CD14-positive monocyte (primary cell): ENCODE measurements around the gene PLXND1. TPM values are rescaled to one million over a fixed set of nuclear protein-coding genes. Genes with fewer than 3 reads are reported as not detected.

Source experiments
- DNase-seq, 3 donors: peaks; one replicate each; pipeline ENCODE4 v3.0.0-alpha.2; 2011 to 2022
- H2AFZ ChIP-seq: 2 replicates; pipeline ENCODE4 v1.6.0; 2012; ENCODE audit warnings: mild to moderate bottlenecking, low read depth, low read length, inconsistent platforms; ENCODE audit not compliant: insufficient read depth, poor library complexity, severe bottlenecking
- H3K27ac ChIP-seq, 2 donors: 1 replicate in 1 of 2; 2 replicates in 1 of 2; pipeline ENCODE4 v1.5.1; 2012 to 2013; ENCODE audit warnings: low read length in 2 of 2, control low read depth in 1 of 2, inconsistent platforms in 1 of 2, low read depth in 1 of 2, mild to moderate bottlenecking in 1 of 2
- H3K27me3 ChIP-seq, 2 donors: one replicate each; pipeline versions ENCODE4 v1.6.0 to v1.6.1; 2011 to 2013; ENCODE audit warnings: low read length in 2 of 2; ENCODE audit not compliant: control insufficient read depth in 2 of 2, insufficient read depth in 2 of 2
- H3K36me3 ChIP-seq, 2 donors: replicated peaks in 1 of 2; 1 replicate in 1 of 2; 2 replicates in 1 of 2; pipeline versions ENCODE4 v1.5.1 to v1.6.1; 2012 to 2013; ENCODE audit warnings: low read length in 2 of 2, control low read depth in 1 of 2, inconsistent platforms in 1 of 2, mild to moderate bottlenecking in 1 of 2; ENCODE audit not compliant: insufficient read depth in 2 of 2, control insufficient read depth in 1 of 2
- H3K4me1 ChIP-seq, 2 donors: 1 replicate in 1 of 2; 2 replicates in 1 of 2; pipeline versions ENCODE4 v1.5.1 to v1.6.1; 2012 to 2013; ENCODE audit warnings: low read length in 2 of 2, control low read depth in 1 of 2, inconsistent platforms in 1 of 2, mild to moderate bottlenecking in 1 of 2, moderate library complexity in 1 of 2; ENCODE audit not compliant: insufficient read depth in 2 of 2, control insufficient read depth in 1 of 2
- H3K4me2 ChIP-seq: replicated peaks from 2 replicates; pipeline ENCODE3; 2012; ENCODE audit warnings: low read length, moderate library complexity, mild to moderate bottlenecking; ENCODE audit not compliant: poor library complexity, severe bottlenecking; ENCODE audit errors: extremely low read depth
- H3K4me3 ChIP-seq, 3 experiments: fragments of 200-600 bp in 1 of 3; sonication (generic) in 1 of 3; replicated peaks in 1 of 3; 1 replicate in 2 of 3; 2 replicates in 1 of 3; pipeline ENCODE4 v1.5.1; 2011 to 2013; ENCODE audit warnings: low read length in 3 of 3, mild to moderate bottlenecking in 3 of 3, control low read depth in 2 of 3, low read depth in 2 of 3, inconsistent platforms in 1 of 3, moderate library complexity in 1 of 3
- H3K79me2 ChIP-seq: 2 replicates; pipeline ENCODE4 v1.6.0; 2012; ENCODE audit warnings: mild to moderate bottlenecking, control low read depth, inconsistent platforms, low read length, moderate library complexity; ENCODE audit not compliant: insufficient read depth
- H3K9ac ChIP-seq: 2 replicates; pipeline ENCODE4 v1.6.0; 2017; ENCODE audit warnings: low read length, mild to moderate bottlenecking; ENCODE audit not compliant: insufficient read depth, poor library complexity, severe bottlenecking
- H3K9me3 ChIP-seq, 2 donors: replicated peaks in 1 of 2; 1 replicate in 1 of 2; 2 replicates in 1 of 2; pipeline versions ENCODE4 v1.5.1 to v1.6.1; 2012 to 2013; ENCODE audit warnings: low read length in 2 of 2, control low read depth in 1 of 2; ENCODE audit not compliant: control insufficient read depth in 1 of 2, insufficient read depth in 1 of 2
- H4K20me1 ChIP-seq: 2 replicates; pipeline ENCODE4 v1.6.0; 2012; ENCODE audit warnings: mild to moderate bottlenecking, low read length, control low read depth, moderate library complexity; ENCODE audit not compliant: insufficient read depth
- H3K27ac Mint-ChIP-seq, 7 donors: one replicate each; pipeline ENCODE4 v1.8.0; 2020; ENCODE audit warnings: mild to moderate bottlenecking in 7 of 7, mixed read lengths in 7 of 7, moderate library complexity in 6 of 7, inconsistent platforms in 2 of 7
- H3K27me3 Mint-ChIP-seq, 3 donors: one replicate each; pipeline ENCODE4 v1.8.0; 2021 to 2022; ENCODE audit warnings: low read depth in 3 of 3, mild to moderate bottlenecking in 3 of 3, mixed read lengths in 3 of 3, moderate library complexity in 3 of 3, inconsistent platforms in 1 of 3
- H3K36me3 Mint-ChIP-seq, 2 donors: one replicate each; pipeline ENCODE4 v1.8.0; 2020; ENCODE audit warnings: mixed read lengths in 2 of 2, inconsistent platforms in 1 of 2, mild to moderate bottlenecking in 1 of 2
- H3K4me1 Mint-ChIP-seq: one replicate; pipeline ENCODE4 v1.8.0; 2020; ENCODE audit warnings: mild to moderate bottlenecking, mixed read lengths
- H3K4me3 Mint-ChIP-seq, 2 donors: one replicate each; pipeline ENCODE4 v1.8.0; 2020; ENCODE audit warnings: mild to moderate bottlenecking in 2 of 2, mixed read lengths in 2 of 2, moderate library complexity in 1 of 2
- H3K9me3 Mint-ChIP-seq, 7 donors: one replicate each; pipeline ENCODE4 v1.8.0; 2020 to 2022; ENCODE audit warnings: mixed read lengths in 7 of 7, mild to moderate bottlenecking in 6 of 7, moderate library complexity in 6 of 7, inconsistent platforms in 2 of 7
- CTCF ChIP-seq: fragments of 200-600 bp; IDR thresholded peaks from one replicate; pipeline ENCODE4 v1.8.0; 2022; ENCODE audit warnings: antibody characterized with exemption, mild to moderate bottlenecking
- WGBS: methylation state at CpG from one replicate; pipeline ENCODE4 v1.1.5; 2013; ENCODE audit warnings: missing lambda C conversion rate; ENCODE audit not compliant: insufficient coverage; 5-methylcytosine and 5-hydroxymethylcytosine counted together
- intact Hi-C, 2 donors: fragments of 100-400 bp; cut with micrococcal nuclease; formaldehyde crosslinking; loops; one replicate each; pipeline versions ENCODE4 v1.15.0 to v1.15.1; 2023
- polyA plus RNA-seq, 3 donors: library from polyadenylated mRNA; depleted of rRNA in 1 of 3; unstranded in 2 of 3; stranded (reverse) in 1 of 3; fragments of 300-500 nt in 2 of 3; fragments of >200 nt in 1 of 3; fragmentation: Illumina TruSeq in 2 of 3; gene quantifications; 1 replicate in 2 of 3; 2 replicates in 1 of 3; pipeline ENCODE4 v1.2.3, GENCODE V29; 2012 to 2021

The PLXND1 gene
- polyA plus RNA-seq, 3 donors, result 7.1 to 170 (median 9.9) TPM

GRCh38 chr3:129608936-129609590 lies 2.6 kb upstream of the PLXND1 start:
- TF ChIP-seq CTCF, result no peak
- H3K4me2 ChIP-seq, result no peak overlapping the region
- H3K4me1 ChIP-seq, result peaks cover 48 to 66% of the 10 kb centered on the region in 2 donors
- DNase-seq, result no peak
- Mint-ChIP-seq H3K27me3 (peaks cover 14 to 28% (median 14%) of the 10 kb centered on the region in 3 donors), H3K4me1 (peaks cover 44% of the 10 kb centered on the region), H3K36me3 (peaks cover 0 to 2% of the 10 kb centered on the region in 2 donors), H3K9me3 (peaks cover 0 to 2% (median 0%) of the 10 kb centered on the region in 7 donors), H3K4me3 (peak overlapping the region in 1 of 2 donors; percentile 67), H3K27ac (peak overlapping the region in 1 of 7 donors; percentile 69)
- H3K79me2 ChIP-seq, result peaks cover 19% of the 10 kb centered on the region
- H3K27me3 ChIP-seq, result peaks cover 0 to 9% of the 10 kb centered on the region in 2 donors
- no CpG with 5 or more reads among the region's 4 CpGs for WGBS
- H3K4me3 ChIP-seq, result peak overlapping the region in 1 of 3 experiments; percentile 3
- H2AFZ ChIP-seq, result no peak overlapping the region
- intact Hi-C loops, result loop anchor here in 1 of 2 donors (5.0 kb wide), 1 partner anchor 82 kb away; the partner anchor contains the start of gene RHO
- no peaks in the 10 kb centered on the region for H3K9me3 ChIP-seq
- no peak overlapping the region for H3K27ac ChIP-seq
- H3K36me3 ChIP-seq, result no peaks in the 10 kb centered on the region
- no peak overlapping the region for H3K9ac ChIP-seq
- peaks cover 15% of the 10 kb centered on the region for H4K20me1 ChIP-seq

GRCh38 chr3:129608087-129608935 lies 1.8 kb upstream of the PLXND1 start:
- H3K4me2 ChIP-seq, result peak overlapping the region; percentile 86
- H3K4me1 Mint-ChIP-seq, result peaks cover 51% of the 10 kb centered on the region

More at GRCh38 chr3:129608087-129608935, 1.8 kb upstream of the PLXND1 start:
- no peak for TF ChIP-seq CTCF
- peak overlapping the region in 2 of 7 donors; percentile 55 to 69 for H3K27ac Mint-ChIP-seq
- Histone ChIP-seq H3K9me3 (no peaks in the 10 kb centered on the region), H3K36me3 (no peaks in the 10 kb centered on the region), H4K20me1 (peaks cover 23% of the 10 kb centered on the region), H3K4me1 (peaks cover 53 to 70% of the 10 kb centered on the region in 2 donors), H2AFZ (no peak overlapping the region), H3K27ac (no peak overlapping the region), H3K27me3 (peaks cover 0 to 9% of the 10 kb centered on the region in 2 donors), H3K79me2 (peaks cover 27% of the 10 kb centered on the region), H3K9ac (no peak overlapping the region), H3K4me3 (peak overlapping the region in 1 of 3 experiments; percentile 3)
- intact Hi-C loops, result loop anchor here in 1 of 2 donors (5.0 kb wide), 1 partner anchor 81 kb away; the partner anchor contains the start of gene RHO
- 26% methylated on average over 10 of the region's 17 CpGs for WGBS
- H3K9me3 Mint-ChIP-seq, result peaks cover 0 to 2% (median 0%) of the 10 kb centered on the region in 7 donors
- peaks cover 14 to 28% (median 14%) of the 10 kb centered on the region in 3 donors for H3K27me3 Mint-ChIP-seq
- H3K36me3 Mint-ChIP-seq, result peaks cover 2 to 3% of the 10 kb centered on the region in 2 donors
- DNase-seq, result no peak
- H3K4me3 Mint-ChIP-seq, result peak overlapping the region in 1 of 2 donors; percentile 67
